ENCODE measurements around the gene WDR72. TPM values are rescaled to one million over a fixed set of nuclear protein-coding genes. Genes with fewer than 3 reads are reported as not detected.

WDR72 gene
- total and polyA plus RNA-seq, 2 donors (not counting 1 experiment from before 2014, with no cell fraction given), result not detected

- WGBS (ENCODE audit: insufficient coverage), result 73% methylated on average over 1 of the region's 1 CpG
- Histone ChIP-seq H3K27ac (ENCODE audit: low read length in 2 of 2) (no peak overlapping the region), H3K4me1 (ENCODE audit: control insufficient read depth in 2 of 2, insufficient read depth in 2 of 2, low read length in 2 of 2) (no peaks in the 10 kb centered on the region), H3K79me2 (ENCODE audit: control insufficient read depth, insufficient read depth, low read length) (no peaks in the 10 kb centered on the region), H3K9me3 (ENCODE audit: control extremely low read depth in 1 of 3, control insufficient read depth in 2 of 3, insufficient read depth in 1 of 3, low read length in 2 of 3) (peaks cover 0 to 3% (median 0%) of the 10 kb centered on the region in 3 donors), H4K20me1 (ENCODE audit: control insufficient read depth, insufficient read depth, low read length, poor library complexity, severe bottlenecking) (no peaks in the 10 kb centered on the region), H3K9ac (ENCODE audit: low read length) (no peak overlapping the region), H3K4me2 (replicated peaks; ENCODE audit: low read depth, low read length, poor library complexity, severe bottlenecking) (no peak overlapping the region), H3K36me3 (replicated peaks in 1 of 2; ENCODE audit: control extremely low read depth in 1 of 2, control insufficient read depth in 1 of 2, extremely low read depth in 1 of 2, insufficient read depth in 2 of 2, low read length in 1 of 2) (no peaks in the 10 kb centered on the region), H2AFZ (ENCODE audit: insufficient read depth, low read depth, low read length, poor library complexity, severe bottlenecking) (no peak overlapping the region), H3K27me3 (replicated peaks in 1 of 4; ENCODE audit: control extremely low read depth in 1 of 4, control insufficient read depth in 3 of 4, insufficient read depth in 4 of 4, low read length in 3 of 4) (no peaks in the 10 kb centered on the region), H3K4me3 (ENCODE audit: control extremely low read depth in 1 of 5, extremely low read depth in 1 of 5, insufficient read depth in 1 of 5, low read depth in 2 of 5, low read length in 4 of 5) (no peak overlapping the region)
- ATAC-seq (ENCODE audit: low read depth) (no peak), DNase-seq (no peak)
- ChIA-PET CTCF (interaction anchor here (1.4 kb wide), 1 partner anchor 21 kb away, joined by 3 read pairs; no protein-coding TSS in a partner anchor), POLR2A (no interaction called here)
- intact Hi-C loops (cut with micrococcal nuclease), result no loop called here
- Mint-ChIP-seq H3K9me3 (ENCODE audit: insufficient read depth) (no peaks in the 10 kb centered on the region), H3K4me3 (no peak overlapping the region), H3K27me3 (no peaks in the 10 kb centered on the region), H3K27ac (no peak overlapping the region), H3K4me1 (no peaks in the 10 kb centered on the region)
- no peak for TF ChIP-seq CTCF (IDR thresholded peaks at IDR 0.05)
- TF ChIP-seq EZH2 (IDR thresholded peaks at IDR 0.05; ENCODE audit: borderline replicate concordance, insufficient read depth, low read depth, low read length, poor library complexity, severe bottlenecking), result no peak
These were observed 48.0 kb upstream of the WDR72 start for GRCh38 chr15:53807501-53807900.

GRCh38 chr15:53802672-53803071 is 43.2 kb upstream of the WDR72 start:
- peaks cover 2% of the 10 kb centered on the region for H3K9me3 Mint-ChIP-seq (ENCODE audit: insufficient read depth)
- ATAC-seq (ENCODE audit: low read depth) (no peak), DNase-seq (no peak)
- TF ChIP-seq EZH2 (IDR thresholded peaks at IDR 0.05; ENCODE audit: borderline replicate concordance, insufficient read depth, low read depth, low read length, poor library complexity, severe bottlenecking) (no peak), CTCF (IDR thresholded peaks at IDR 0.05) (no peak)
- H3K4me3 Mint-ChIP-seq, result no peak overlapping the region
- no CpG with 5 or more reads among the region's 2 CpGs for WGBS (ENCODE audit: insufficient coverage)
- CTCF ChIA-PET, result no interaction called here
- Histone ChIP-seq H3K4me2 (replicated peaks; ENCODE audit: low read depth, low read length, poor library complexity, severe bottlenecking) (no peak overlapping the region), H3K9ac (ENCODE audit: low read length) (no peak overlapping the region), H4K20me1 (ENCODE audit: control insufficient read depth, insufficient read depth, low read length, poor library complexity, severe bottlenecking) (no peaks in the 10 kb centered on the region), H3K79me2 (ENCODE audit: control insufficient read depth, insufficient read depth, low read length) (no peaks in the 10 kb centered on the region), H3K9me3 (ENCODE audit: control extremely low read depth in 1 of 3, control insufficient read depth in 2 of 3, insufficient read depth in 1 of 3, low read length in 2 of 3) (no peaks in the 10 kb centered on the region), H3K4me3 (ENCODE audit: control extremely low read depth in 1 of 5, extremely low read depth in 1 of 5, insufficient read depth in 1 of 5, low read depth in 2 of 5, low read length in 4 of 5) (no peak overlapping the region), H3K36me3 (replicated peaks in 1 of 2; ENCODE audit: control extremely low read depth in 1 of 2, control insufficient read depth in 1 of 2, extremely low read depth in 1 of 2, insufficient read depth in 2 of 2, low read length in 1 of 2) (no peaks in the 10 kb centered on the region), H3K27ac (ENCODE audit: low read length in 2 of 2) (no peak overlapping the region), H3K4me1 (ENCODE audit: control insufficient read depth in 2 of 2, insufficient read depth in 2 of 2, low read length in 2 of 2) (no peaks in the 10 kb centered on the region), H3K27me3 (replicated peaks in 1 of 4; ENCODE audit: control extremely low read depth in 1 of 4, control insufficient read depth in 3 of 4, insufficient read depth in 4 of 4, low read length in 3 of 4) (no peaks in the 10 kb centered on the region), H2AFZ (ENCODE audit: insufficient read depth, low read depth, low read length, poor library complexity, severe bottlenecking) (no peak overlapping the region)
- H3K27ac Mint-ChIP-seq, result no peak overlapping the region
- intact Hi-C loops (cut with micrococcal nuclease), result no loop called here
- POLR2A ChIA-PET, result no interaction called here
- H3K27me3 Mint-ChIP-seq, result no peaks in the 10 kb centered on the region
- H3K4me1 Mint-ChIP-seq, result no peaks in the 10 kb centered on the region

Measured in B cell (primary cell).